ENCODE measurements around the gene GABRA5.
"Not testable (repeated sequence)": the region's sequence is repeated elsewhere in the genome, so short reads cannot be mapped to it uniquely, and the experiment has no call there.

Gene GABRA5

DNA sequence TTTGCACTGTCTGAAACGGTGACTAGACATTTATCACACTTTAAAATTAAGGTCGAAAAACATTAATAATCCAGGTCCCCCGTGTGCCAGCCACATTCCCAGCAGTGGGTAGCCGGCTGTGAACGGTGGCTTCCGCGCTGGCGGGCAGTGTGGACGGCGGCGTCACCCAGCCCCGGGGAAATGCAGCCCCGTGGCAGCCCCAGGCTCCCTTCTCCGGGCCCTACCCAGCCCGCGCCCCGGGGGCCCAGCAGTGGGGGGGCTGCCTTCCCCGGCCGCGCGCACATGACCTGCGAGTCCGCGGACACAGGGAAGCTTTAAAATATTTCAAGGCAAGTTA lies 25.3 kb downstream of the GABRA5 start:
- peaks cover 0 to 16% of the 10 kb centered on the region in 2 donors for H3K27me3 ChIP-seq (ENCODE audit: control insufficient read depth in 1 of 2, insufficient read depth in 2 of 2, low read length in 2 of 2)
- peaks cover 9% of the 10 kb centered on the region for H3K4me1 ChIP-seq (ENCODE audit: insufficient read depth, low read length)
- H3K4me3 ChIP-seq (ENCODE audit: low read depth in 1 of 2, low read length in 2 of 2) = no peak overlapping the region
- no peaks in the 10 kb centered on the region for H3K36me3 ChIP-seq (ENCODE audit: insufficient read depth, low read length)
- no peak overlapping the region for H3K27ac ChIP-seq (ENCODE audit: low read depth, low read length)
- H3K9me3 ChIP-seq (ENCODE audit: low read length) = no peaks in the 10 kb centered on the region
- H3K9ac ChIP-seq (ENCODE audit: low read length) = no peak overlapping the region

GRCh38 chr15:26892678-26893077 lies 25.8 kb downstream of the GABRA5 start:
- Histone ChIP-seq H3K4me1 (ENCODE audit: insufficient read depth, low read length) (peaks cover 9% of the 10 kb centered on the region), H3K9me3 (ENCODE audit: low read length) (no peaks in the 10 kb centered on the region), H3K9ac (ENCODE audit: low read length) (no peak overlapping the region), H3K27ac (ENCODE audit: low read depth, low read length) (no peak overlapping the region), H3K4me3 (ENCODE audit: low read depth in 1 of 2, low read length in 2 of 2) (no peak overlapping the region), H3K27me3 (ENCODE audit: control insufficient read depth in 1 of 2, insufficient read depth in 2 of 2, low read length in 2 of 2) (peaks cover 0 to 16% of the 10 kb centered on the region in 2 donors), H3K36me3 (ENCODE audit: insufficient read depth, low read length) (no peaks in the 10 kb centered on the region)

DNA sequence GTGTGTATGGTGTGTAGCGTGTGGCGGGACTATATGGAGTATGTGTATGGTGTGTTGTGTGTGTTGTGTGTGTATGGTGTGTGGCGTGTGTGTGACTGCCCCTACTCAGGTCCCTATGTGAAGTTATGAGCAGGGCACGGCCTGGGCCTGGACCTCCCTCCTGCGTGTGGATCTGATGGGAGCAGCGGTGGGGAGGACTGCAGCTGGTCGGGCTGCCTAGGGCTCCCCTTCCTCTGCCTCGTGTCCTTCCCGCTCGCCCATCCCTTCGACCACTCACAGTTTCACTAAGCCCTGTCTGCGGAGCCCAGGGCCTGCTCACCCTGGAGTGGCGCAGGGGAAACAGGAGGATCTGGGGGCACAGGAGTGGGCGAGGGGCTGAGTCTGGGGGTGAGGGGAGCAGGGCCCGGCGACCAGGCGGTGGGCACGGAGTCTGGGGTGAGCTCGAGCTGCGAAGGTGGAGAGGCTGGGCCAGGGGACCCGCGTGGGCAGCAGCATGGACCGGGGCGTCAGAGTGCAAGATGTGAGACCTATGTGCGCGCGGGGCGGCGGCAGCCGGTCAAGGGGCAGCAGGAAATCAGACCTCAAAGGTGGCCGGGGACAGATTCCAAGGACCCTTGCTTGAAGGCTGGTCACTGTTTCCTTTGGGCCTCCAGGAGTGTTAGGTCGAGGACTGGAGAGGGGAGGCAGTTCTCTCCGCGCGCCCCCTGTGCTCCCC lies 26.6 kb downstream of the GABRA5 start:
- Histone ChIP-seq H3K4me3 (ENCODE audit: low read depth in 1 of 2, low read length in 2 of 2) (no peak overlapping the region), H3K9ac (ENCODE audit: low read length) (no peak overlapping the region), H3K27me3 (ENCODE audit: control insufficient read depth in 1 of 2, insufficient read depth in 2 of 2, low read length in 2 of 2) (peaks cover 0 to 16% of the 10 kb centered on the region in 2 donors), H3K9me3 (ENCODE audit: low read length) (no peaks in the 10 kb centered on the region), H3K4me1 (ENCODE audit: insufficient read depth, low read length) (peaks cover 9% of the 10 kb centered on the region), H3K27ac (ENCODE audit: low read depth, low read length) (no peak overlapping the region), H3K36me3 (ENCODE audit: insufficient read depth, low read length) (no peaks in the 10 kb centered on the region)

DNA sequence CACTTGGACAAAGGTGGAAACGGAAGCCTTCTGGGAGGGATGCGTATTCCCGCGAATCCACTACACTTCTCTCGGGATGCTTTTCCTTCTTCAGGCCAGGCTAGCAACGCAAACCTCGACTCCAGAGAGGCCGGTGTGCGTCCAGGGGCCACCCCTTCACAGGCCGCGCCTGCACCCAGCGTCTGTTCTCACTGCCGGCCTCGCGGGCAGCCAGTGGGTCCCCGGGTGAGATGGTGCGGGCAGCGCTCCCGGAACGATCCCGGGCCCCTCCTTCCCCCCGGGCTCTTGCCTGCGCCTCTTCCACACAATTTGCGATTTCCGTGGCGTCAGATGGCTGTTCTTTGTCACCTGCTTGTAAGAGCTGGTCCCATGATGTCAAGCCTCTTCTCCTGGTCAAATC lies 27.3 kb downstream of the GABRA5 start:
- no peak overlapping the region for H3K4me3 ChIP-seq (ENCODE audit: low read depth in 1 of 2, low read length in 2 of 2)
- no peak overlapping the region for H3K9ac ChIP-seq (ENCODE audit: low read length)
- no peaks in the 10 kb centered on the region for H3K36me3 ChIP-seq (ENCODE audit: insufficient read depth, low read length)
- peaks cover 0 to 16% of the 10 kb centered on the region in 2 donors for H3K27me3 ChIP-seq (ENCODE audit: control insufficient read depth in 1 of 2, insufficient read depth in 2 of 2, low read length in 2 of 2)
- H3K9me3 ChIP-seq (ENCODE audit: low read length) = no peaks in the 10 kb centered on the region
- no peak overlapping the region for H3K27ac ChIP-seq (ENCODE audit: low read depth, low read length)
- peaks cover 9% of the 10 kb centered on the region for H3K4me1 ChIP-seq (ENCODE audit: insufficient read depth, low read length)

DNA sequence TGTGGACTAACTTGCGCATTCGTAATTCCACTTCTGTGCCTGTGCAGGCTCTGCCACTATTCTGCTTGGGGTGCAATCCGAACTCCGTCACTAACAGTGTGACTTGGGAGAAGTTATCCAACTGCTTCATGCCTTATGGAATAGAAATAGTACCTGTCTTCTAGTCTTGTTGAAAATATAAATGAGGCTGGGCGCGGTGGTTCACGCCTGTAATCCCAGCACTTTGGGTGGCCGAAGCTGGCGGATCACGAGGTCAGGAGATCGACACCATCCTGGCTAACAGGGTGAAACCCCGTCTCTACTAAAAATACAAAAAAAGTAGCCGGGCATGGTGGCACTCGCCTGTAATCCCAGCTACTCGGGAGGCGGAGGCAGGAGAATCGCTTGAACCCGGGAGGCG lies 28.5 kb downstream of the GABRA5 start:
- peaks cover 0 to 16% of the 10 kb centered on the region in 2 donors for H3K27me3 ChIP-seq (ENCODE audit: control insufficient read depth in 1 of 2, insufficient read depth in 2 of 2, low read length in 2 of 2)
- H3K9me3 ChIP-seq (ENCODE audit: low read length); H3K4me3 ChIP-seq (ENCODE audit: low read depth in 1 of 2, low read length in 2 of 2); H3K27ac ChIP-seq (ENCODE audit: low read depth, low read length); H3K4me1 ChIP-seq (ENCODE audit: insufficient read depth, low read length); H3K9ac ChIP-seq (ENCODE audit: low read length); H3K36me3 ChIP-seq (ENCODE audit: insufficient read depth, low read length): not testable (repeated sequence)

GRCh38 chr15:26899658-26900057 lies 32.8 kb downstream of the GABRA5 start:
- Histone ChIP-seq H3K4me3 (ENCODE audit: low read depth in 1 of 2, low read length in 2 of 2) (no peak overlapping the region), H3K36me3 (ENCODE audit: insufficient read depth, low read length) (no peaks in the 10 kb centered on the region), H3K27ac (ENCODE audit: low read depth, low read length) (no peak overlapping the region), H3K27me3 (ENCODE audit: control insufficient read depth in 1 of 2, insufficient read depth in 2 of 2, low read length in 2 of 2) (no peaks in the 10 kb centered on the region), H3K9me3 (ENCODE audit: low read length) (no peaks in the 10 kb centered on the region), H3K4me1 (ENCODE audit: insufficient read depth, low read length) (no peaks in the 10 kb centered on the region), H3K9ac (ENCODE audit: low read length) (no peak overlapping the region)

- Histone ChIP-seq H3K9me3 (ENCODE audit: low read length) (no peaks in the 10 kb centered on the region), H3K27ac (ENCODE audit: low read depth, low read length) (no peak overlapping the region), H3K9ac (ENCODE audit: low read length) (no peak overlapping the region), H3K4me1 (ENCODE audit: insufficient read depth, low read length) (no peaks in the 10 kb centered on the region), H3K27me3 (ENCODE audit: control insufficient read depth in 1 of 2, insufficient read depth in 2 of 2, low read length in 2 of 2) (no peaks in the 10 kb centered on the region), H3K36me3 (ENCODE audit: insufficient read depth, low read length) (no peaks in the 10 kb centered on the region), H3K4me3 (ENCODE audit: low read depth in 1 of 2, low read length in 2 of 2) (no peak overlapping the region)
Observed at GRCh38 chr15:26901041-26901440, 34.2 kb downstream of the GABRA5 start.

DNA sequence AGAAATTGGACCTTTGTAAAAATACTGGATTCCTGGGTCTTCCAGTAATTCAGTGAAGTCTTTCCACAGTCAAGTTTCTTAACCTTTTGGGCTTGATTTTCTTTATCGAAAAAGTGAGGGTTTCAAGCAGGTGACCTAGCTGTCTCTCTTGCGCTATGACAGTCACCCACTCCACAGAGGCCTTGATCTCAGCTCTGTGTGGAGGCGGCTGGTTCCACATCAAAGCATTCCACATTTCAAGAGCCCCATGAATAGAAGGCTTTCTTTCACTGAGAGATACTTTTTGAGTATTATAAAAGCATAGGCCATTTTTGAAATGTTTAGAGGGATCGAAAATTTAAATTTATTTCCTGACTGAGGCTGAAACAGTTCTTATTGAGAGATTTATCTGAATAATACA lies 43.9 kb downstream of the GABRA5 start:
- Histone ChIP-seq H3K9ac (ENCODE audit: low read length) (no peak overlapping the region), H3K4me1 (ENCODE audit: insufficient read depth, low read length) (no peaks in the 10 kb centered on the region), H3K27me3 (ENCODE audit: control insufficient read depth in 1 of 2, insufficient read depth in 2 of 2, low read length in 2 of 2) (no peaks in the 10 kb centered on the region), H3K4me3 (ENCODE audit: low read depth in 1 of 2, low read length in 2 of 2) (no peak overlapping the region), H3K27ac (ENCODE audit: low read depth, low read length) (no peak overlapping the region), H3K36me3 (ENCODE audit: insufficient read depth, low read length) (no peaks in the 10 kb centered on the region), H3K9me3 (ENCODE audit: low read length) (no peaks in the 10 kb centered on the region)

DNA sequence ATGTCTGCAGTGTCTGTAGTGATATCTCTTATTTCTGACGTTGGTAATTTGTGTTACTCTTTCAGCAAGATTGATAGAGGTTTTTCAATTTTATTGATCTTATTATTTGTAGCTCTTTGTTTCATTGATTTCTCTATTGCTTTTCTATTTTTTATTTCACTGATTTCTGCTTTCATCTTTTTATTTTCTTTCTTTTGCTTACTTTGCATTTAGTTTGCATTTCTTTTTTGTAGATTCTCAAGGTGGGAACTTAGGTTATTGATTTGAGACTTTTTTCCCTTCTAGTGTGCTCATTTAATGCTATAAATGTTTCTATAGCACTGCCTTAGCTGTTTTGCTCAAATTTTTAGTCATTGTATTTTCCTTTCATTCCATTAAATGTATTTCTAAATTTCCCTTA lies 54.6 kb downstream of the GABRA5 start:
- Histone ChIP-seq H3K4me1 (ENCODE audit: insufficient read depth, low read length) (no peaks in the 10 kb centered on the region), H3K9ac (ENCODE audit: low read length) (no peak overlapping the region), H3K27ac (ENCODE audit: low read depth, low read length) (no peak overlapping the region), H3K27me3 (ENCODE audit: control insufficient read depth in 1 of 2, insufficient read depth in 2 of 2, low read length in 2 of 2) (no peaks in the 10 kb centered on the region), H3K36me3 (ENCODE audit: insufficient read depth, low read length) (no peaks in the 10 kb centered on the region), H3K9me3 (ENCODE audit: low read length) (no peaks in the 10 kb centered on the region), H3K4me3 (ENCODE audit: low read depth in 1 of 2, low read length in 2 of 2) (no peak overlapping the region)

DNA sequence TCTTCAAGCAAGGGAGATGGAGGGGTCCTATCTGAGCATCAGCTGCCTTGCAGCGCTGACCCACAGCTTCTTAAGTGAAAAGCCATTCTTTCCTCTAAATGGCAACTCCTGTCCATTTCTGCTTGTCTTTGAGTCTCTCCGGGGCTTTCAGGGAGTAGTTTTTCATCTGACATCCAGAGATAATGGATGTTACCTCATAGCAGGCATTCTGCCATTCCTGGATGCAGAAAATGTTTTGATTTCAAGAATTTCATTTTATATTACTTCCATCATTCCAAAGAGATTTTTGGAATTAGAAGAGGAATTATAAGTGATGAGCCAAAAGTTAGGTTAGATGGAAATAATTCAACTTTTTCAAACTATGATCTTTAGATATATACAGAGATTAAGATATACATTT lies 59.2 kb downstream of the GABRA5 start:
- no peaks in the 10 kb centered on the region for H3K36me3 ChIP-seq (ENCODE audit: insufficient read depth, low read length)
- no peaks in the 10 kb centered on the region for H3K27me3 ChIP-seq (ENCODE audit: control insufficient read depth in 1 of 2, insufficient read depth in 2 of 2, low read length in 2 of 2)

DNA sequence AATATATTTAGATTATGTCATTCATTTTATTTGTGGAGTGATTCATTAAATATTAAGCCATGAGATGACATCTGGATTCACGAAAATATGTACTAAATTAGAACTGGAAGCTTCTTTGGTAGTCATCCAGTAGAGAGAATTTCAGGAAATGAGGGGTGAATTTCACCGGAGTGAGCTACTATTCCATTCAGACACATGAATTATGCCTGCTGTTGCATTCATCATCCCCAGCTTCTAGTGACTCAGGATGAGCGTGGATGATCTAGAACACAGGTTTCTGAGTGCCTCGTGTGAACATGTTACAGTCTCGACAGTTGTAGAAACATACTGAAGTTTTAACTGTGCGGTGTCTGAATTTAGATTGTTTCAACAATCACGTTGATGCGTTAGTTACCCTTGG lies 61.2 kb downstream of the GABRA5 start:
- no peaks in the 10 kb centered on the region for H3K27me3 ChIP-seq (ENCODE audit: control insufficient read depth in 1 of 2, insufficient read depth in 2 of 2, low read length in 2 of 2)
- H3K9me3 ChIP-seq (ENCODE audit: low read length) = no peaks in the 10 kb centered on the region
- H3K9ac ChIP-seq (ENCODE audit: low read length) = no peak overlapping the region
- no peaks in the 10 kb centered on the region for H3K4me1 ChIP-seq (ENCODE audit: insufficient read depth, low read length)
- no peak overlapping the region for H3K4me3 ChIP-seq (ENCODE audit: low read depth in 1 of 2, low read length in 2 of 2)
- H3K36me3 ChIP-seq (ENCODE audit: insufficient read depth, low read length) = no peaks in the 10 kb centered on the region
- no peak overlapping the region for H3K27ac ChIP-seq (ENCODE audit: low read depth, low read length)

More for the DNA sequence above, 59.2 kb downstream of the GABRA5 start:
- Histone ChIP-seq H3K27ac (ENCODE audit: low read depth, low read length) (no peak overlapping the region), H3K9me3 (ENCODE audit: low read length) (no peaks in the 10 kb centered on the region), H3K4me1 (ENCODE audit: insufficient read depth, low read length) (no peaks in the 10 kb centered on the region), H3K4me3 (ENCODE audit: low read depth in 1 of 2, low read length in 2 of 2) (no peak overlapping the region), H3K9ac (ENCODE audit: low read length) (no peak overlapping the region)

DNA sequence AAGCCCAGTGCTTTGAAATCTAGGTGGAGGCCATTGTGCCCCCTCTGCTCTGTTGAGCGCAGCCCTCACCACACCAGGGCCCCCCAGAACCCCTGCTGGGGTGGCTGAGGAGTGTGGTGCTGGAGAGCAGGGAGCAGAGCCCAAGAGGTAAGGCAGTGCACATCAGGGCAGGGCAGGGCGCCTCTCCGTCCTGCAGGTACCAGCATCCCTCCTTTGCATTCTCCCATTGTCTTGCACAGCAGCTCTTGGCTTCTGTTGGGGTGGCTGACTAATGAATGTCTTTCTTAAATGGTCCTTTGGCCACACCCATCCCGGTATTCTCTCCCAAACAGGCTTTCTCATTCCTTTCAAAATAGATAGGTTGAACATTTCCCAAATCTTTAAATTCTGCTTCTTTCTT lies 62.7 kb downstream of the GABRA5 start:
- no peaks in the 10 kb centered on the region for H3K9me3 ChIP-seq (ENCODE audit: low read length)
- no peaks in the 10 kb centered on the region for H3K36me3 ChIP-seq (ENCODE audit: insufficient read depth, low read length)
- no peaks in the 10 kb centered on the region for H3K4me1 ChIP-seq (ENCODE audit: insufficient read depth, low read length)
- no peak overlapping the region for H3K9ac ChIP-seq (ENCODE audit: low read length)
- no peak overlapping the region for H3K4me3 ChIP-seq (ENCODE audit: low read depth in 1 of 2, low read length in 2 of 2)
- no peaks in the 10 kb centered on the region for H3K27me3 ChIP-seq (ENCODE audit: control insufficient read depth in 1 of 2, insufficient read depth in 2 of 2, low read length in 2 of 2)
- no peak overlapping the region for H3K27ac ChIP-seq (ENCODE audit: low read depth, low read length)

Measured in muscle layer of colon (tissue), 2 donors.